GM19452 (cell line): Measurements from ENCODE around the gene RELL1.

ENCODE experiments used
- ATAC-seq: cut with Tn5 transposase; IDR thresholded peaks from one replicate; pipeline ENCODE4 v1.9.1; 2021; ENCODE audit not compliant: unreplicated experiment

The RELL1 gene

GRCh38 chr4:37603711-37604110 lies 82.5 kb downstream of the RELL1 start:
- ATAC-seq = no peak

- ATAC-seq = peak; percentile 73
Observed at GRCh38 chr4:37603070-37603468, 83.1 kb downstream of the RELL1 start.

GRCh38 chr4:37602454-37603069 lies 83.6 kb downstream of the RELL1 start:
- ATAC-seq = no peak

GRCh38 chr4:37601531-37601930 lies 84.6 kb downstream of the RELL1 start:
- no peak for ATAC-seq

GRCh38 chr4:37599092-37599790 lies 86.9 kb downstream of the RELL1 start:
- ATAC-seq = no peak

- no peak for ATAC-seq
Observed at GRCh38 chr4:37597034-37597433, 89.1 kb downstream of the RELL1 start.

GRCh38 chr4:37595875-37596680 lies 90.1 kb downstream of the RELL1 start:
- ATAC-seq = no peak

GRCh38 chr4:37594099-37594498 lies 92.1 kb downstream of the RELL1 start:
- ATAC-seq = no peak

- no peak for ATAC-seq
Observed at GRCh38 chr4:37591349-37591748, 94.8 kb downstream of the RELL1 start.

- no peak for ATAC-seq
Observed at GRCh38 chr4:37590016-37590415, 96.2 kb downstream of the RELL1 start.

- no peak for ATAC-seq
Observed at GRCh38 chr4:37588150-37588549, 98.0 kb downstream of the RELL1 start.

GRCh38 chr4:37586194-37586593 lies 100.0 kb downstream of the RELL1 start:
- no peak for ATAC-seq

GRCh38 chr4:37584493-37585060 lies 101.6 kb downstream of the RELL1 start:
- ATAC-seq = no peak

GRCh38 chr4:37584071-37584470 lies 102.1 kb downstream of the RELL1 start:
- ATAC-seq = no peak

- ATAC-seq = no peak
Observed at GRCh38 chr4:37573566-37573965, 112.6 kb downstream of the RELL1 start.

GRCh38 chr4:37568489-37568888 lies 117.7 kb downstream of the RELL1 start:
- ATAC-seq = no peak

- ATAC-seq = no peak
Observed at GRCh38 chr4:37567836-37568235, 118.3 kb downstream of the RELL1 start.

GRCh38 chr4:37562592-37562991 lies 123.6 kb downstream of the RELL1 start:
- ATAC-seq = no peak

GRCh38 chr4:37561803-37562207 lies 124.4 kb downstream of the RELL1 start:
- peak; percentile 98 for ATAC-seq

- peak; percentile 3 for ATAC-seq
Observed at GRCh38 chr4:37561196-37561802, 124.9 kb downstream of the RELL1 start.
